Endothelial cell of umbilical vein (primary cell): ENCODE data around the gene AHNAK2.
"Not testable (repeated sequence)": the region's sequence is repeated elsewhere in the genome, so short reads cannot be mapped to it uniquely, and the experiment has no call there.

Source experiments
- CTCF ChIP-seq, 2 donors: IDR thresholded peaks; 1 replicate in 1 of 2; 2 replicates in 1 of 2; pipeline ENCODE4 v1.5.1; 2011; ENCODE audit warnings: low read length in 2 of 2, mild to moderate bottlenecking in 2 of 2, moderate library complexity in 2 of 2, control low read depth in 1 of 2, inconsistent platforms in 1 of 2, low read depth in 1 of 2; ENCODE audit not compliant: insufficient read depth in 1 of 2; ENCODE audit errors: extremely low read depth in 1 of 2
- EZH2 ChIP-seq: IDR thresholded peaks from 2 replicates; pipeline ENCODE4 v1.6.1; 2012; ENCODE audit warnings: borderline replicate concordance, low read depth, mild to moderate bottlenecking, moderate library complexity, low read length, inconsistent platforms; ENCODE audit not compliant: severe bottlenecking
- FOS ChIP-seq: IDR thresholded peaks from 2 replicates; pipeline ENCODE4 v1.6.1; 2011; ENCODE audit warnings: mild to moderate bottlenecking, low read length, moderate library complexity, borderline replicate concordance; ENCODE audit not compliant: insufficient read depth
- GATA2 ChIP-seq: IDR thresholded peaks from 2 replicates; pipeline ENCODE4 v1.7.0; 2011; ENCODE audit warnings: low read depth, mild to moderate bottlenecking, moderate library complexity, mixed read lengths, low read length; ENCODE audit not compliant: insufficient read length, insufficient read depth
- JUN ChIP-seq: IDR thresholded peaks from 2 replicates; pipeline ENCODE4 v1.6.1; 2011; ENCODE audit warnings: borderline replicate concordance, low read depth; ENCODE audit not compliant: insufficient read length, insufficient read depth
- MAX ChIP-seq: IDR thresholded peaks from 2 replicates; pipeline ENCODE4 v1.6.1; 2011; ENCODE audit not compliant: insufficient read depth, insufficient read length
- MYC ChIP-seq: IDR thresholded peaks from one replicate; pipeline ENCODE4 v1.6.1; 2011; ENCODE audit warnings: mild to moderate bottlenecking, low read depth, low read length
- POLR2A ChIP-seq: IDR thresholded peaks from 2 replicates; pipeline ENCODE4 v1.6.1; 2012; ENCODE audit warnings: low read depth, mild to moderate bottlenecking, control low read depth, low read length
- POLR2AphosphoS5 ChIP-seq: IDR thresholded peaks from 2 replicates; pipeline ENCODE4 v1.6.1; 2012; ENCODE audit warnings: low read depth, mild to moderate bottlenecking, control low read depth, low read length, moderate library complexity; ENCODE audit not compliant: insufficient read depth

GRCh38 chr14:104947881-104948735 is 30.1 kb downstream of the AHNAK2 start:
- TF ChIP-seq FOS; MAX; CTCF (IDR thresholded peaks at IDR 0.05; ENCODE audit: extremely low read depth in 1 of 2, insufficient read depth in 1 of 2, low read depth in 1 of 2, low read length in 2 of 2); POLR2AphosphoS5; POLR2A; EZH2; GATA2; MYC; JUN: not testable (repeated sequence)
